Endothelial cell of umbilical vein (primary cell): ENCODE results near the gene PRRC2B. TPM values are rescaled to one million over a fixed set of nuclear protein-coding genes. Genes with fewer than 3 reads are reported as not detected.

ENCODE experiments used
- BruUV-seq: library from RNA; stranded (reverse); fragments of 400-500 nt; replicated peaks from 2 replicates; lab custom pipeline; 2021; lab: Mats Ljungman, UMichigan
- CTCF ChIA-PET: fragments of 300-600, 350-600 bp; sonication (Branson Sonifier 250); formaldehyde crosslinking; loops from one replicate; lab custom pipeline; 2021; ENCODE audit warnings: antibody characterized with exemption, inconsistent platforms; lab: Charles Lee
- POLR2A ChIA-PET: fragments of 300-600, 350-600 bp; sonication (Branson Sonifier 250); formaldehyde crosslinking; loops from one replicate; lab custom pipeline; 2021; ENCODE audit warnings: antibody characterized with exemption, inconsistent platforms; lab: Charles Lee
- DNase-seq: peaks from one replicate; pipeline ENCODE4 v3.0.0-alpha.2; 2011; ENCODE audit warnings: low read depth, low spot score
- FAIRE-seq: peaks from 2 replicates; lab custom pipeline; 2011; peaks lifted over from hg19 to GRCh38; lab: Jason Lieb, UNC
- H2AFZ ChIP-seq: 2 replicates; pipeline ENCODE4 v1.6.0; 2012; ENCODE audit warnings: low read depth, low read length, control low read depth, inconsistent platforms
- H3K27ac ChIP-seq: 2 replicates; pipeline ENCODE4 v1.5.1; 2011; ENCODE audit warnings: low read depth, mild to moderate bottlenecking, control low read depth, low read length, moderate library complexity; ENCODE audit not compliant: insufficient read depth
- H3K27me3 ChIP-seq, 2 experiments: 2 replicates each; pipeline versions ENCODE4 v1.6.0 to v1.6.1; 2011; ENCODE audit warnings: low read length in 2 of 2, mixed read lengths in 1 of 2; ENCODE audit not compliant: control insufficient read depth in 2 of 2, insufficient read depth in 2 of 2
- H3K36me3 ChIP-seq, 2 experiments: 2 replicates in 1 of 2; 3 replicates in 1 of 2; pipeline ENCODE4 v1.5.1; 2011; ENCODE audit warnings: low read length in 2 of 2, mild to moderate bottlenecking in 1 of 2, moderate library complexity in 1 of 2; ENCODE audit not compliant: control insufficient read depth in 2 of 2, insufficient read depth in 2 of 2; ENCODE audit errors: extremely low read depth in 1 of 2
- H3K4me1 ChIP-seq: 3 replicates; pipeline ENCODE4 v1.5.1; 2011; ENCODE audit warnings: mild to moderate bottlenecking, low read length; ENCODE audit not compliant: control insufficient read depth, insufficient read depth; ENCODE audit errors: extremely low read depth
- H3K4me2 ChIP-seq: 2 replicates; pipeline ENCODE4 v1.6.1; 2011; ENCODE audit warnings: low read length, control low read depth, mixed read lengths; ENCODE audit not compliant: insufficient read depth
- H3K4me3 ChIP-seq, 3 experiments: fragments of 200-600 bp in 1 of 3; sonication (generic), shearing (Covaris generic) in 1 of 3; replicated peaks in 1 of 3; 2 replicates each; pipeline ENCODE4 v1.5.1; 2011 to 2016; ENCODE audit warnings: control low read depth in 3 of 3, low read length in 3 of 3, mild to moderate bottlenecking in 2 of 3, inconsistent platforms in 1 of 3, low read depth in 1 of 3, moderate library complexity in 1 of 3; ENCODE audit not compliant: insufficient read depth in 1 of 3
- H3K79me2 ChIP-seq: 2 replicates; pipeline ENCODE4 v1.6.0; 2012; ENCODE audit warnings: low read length, inconsistent platforms; ENCODE audit not compliant: control insufficient read depth, insufficient read depth
- H3K9ac ChIP-seq: replicated peaks from 2 replicates; pipeline ENCODE3; 2011; ENCODE audit warnings: low read length, control low read depth; ENCODE audit not compliant: insufficient read depth; ENCODE audit errors: extremely low read depth
- H3K9me1 ChIP-seq: replicated peaks from 3 replicates; pipeline ENCODE4 v1.6.0; 2011; ENCODE audit warnings: mild to moderate bottlenecking, low read length; ENCODE audit not compliant: control insufficient read depth, insufficient read depth; ENCODE audit errors: extremely low read depth
- H3K9me3 ChIP-seq: replicated peaks from 2 replicates; pipeline ENCODE4 v1.5.1; 2012; ENCODE audit warnings: low read length, inconsistent platforms; ENCODE audit not compliant: control insufficient read depth, insufficient read depth
- H4K20me1 ChIP-seq: replicated peaks from 2 replicates; pipeline ENCODE3; 2011; ENCODE audit warnings: mild to moderate bottlenecking, low read length; ENCODE audit not compliant: control insufficient read depth, insufficient read depth; ENCODE audit errors: extremely low read depth
- CTCF ChIP-seq, 2 donors: IDR thresholded peaks; 1 replicate in 1 of 2; 2 replicates in 1 of 2; pipeline ENCODE4 v1.5.1; 2011; ENCODE audit warnings: low read length in 2 of 2, mild to moderate bottlenecking in 2 of 2, moderate library complexity in 2 of 2, control low read depth in 1 of 2, inconsistent platforms in 1 of 2, low read depth in 1 of 2; ENCODE audit not compliant: insufficient read depth in 1 of 2; ENCODE audit errors: extremely low read depth in 1 of 2
- EZH2 ChIP-seq: IDR thresholded peaks from 2 replicates; pipeline ENCODE4 v1.6.1; 2012; ENCODE audit warnings: borderline replicate concordance, low read depth, mild to moderate bottlenecking, moderate library complexity, low read length, inconsistent platforms; ENCODE audit not compliant: severe bottlenecking
- FOS ChIP-seq: IDR thresholded peaks from 2 replicates; pipeline ENCODE4 v1.6.1; 2011; ENCODE audit warnings: mild to moderate bottlenecking, low read length, moderate library complexity, borderline replicate concordance; ENCODE audit not compliant: insufficient read depth
- GATA2 ChIP-seq: IDR thresholded peaks from 2 replicates; pipeline ENCODE4 v1.7.0; 2011; ENCODE audit warnings: low read depth, mild to moderate bottlenecking, moderate library complexity, mixed read lengths, low read length; ENCODE audit not compliant: insufficient read length, insufficient read depth
- JUN ChIP-seq: IDR thresholded peaks from 2 replicates; pipeline ENCODE4 v1.6.1; 2011; ENCODE audit warnings: borderline replicate concordance, low read depth; ENCODE audit not compliant: insufficient read length, insufficient read depth
- MAX ChIP-seq: IDR thresholded peaks from 2 replicates; pipeline ENCODE4 v1.6.1; 2011; ENCODE audit not compliant: insufficient read depth, insufficient read length
- MYC ChIP-seq: IDR thresholded peaks from one replicate; pipeline ENCODE4 v1.6.1; 2011; ENCODE audit warnings: mild to moderate bottlenecking, low read depth, low read length
- POLR2A ChIP-seq: IDR thresholded peaks from 2 replicates; pipeline ENCODE4 v1.6.1; 2012; ENCODE audit warnings: low read depth, mild to moderate bottlenecking, control low read depth, low read length
- POLR2AphosphoS5 ChIP-seq: IDR thresholded peaks from 2 replicates; pipeline ENCODE4 v1.6.1; 2012; ENCODE audit warnings: low read depth, mild to moderate bottlenecking, control low read depth, low read length, moderate library complexity; ENCODE audit not compliant: insufficient read depth
- dilution Hi-C: fragments of 300-500 bp; cut with MboI; formaldehyde crosslinking; loops from one replicate; pipeline ENCODE4 v1.15.0; 2019; ENCODE audit warnings: low sequenced_read_pairs; ENCODE audit not compliant: extremely low pct_ligation_motif_present
- intact Hi-C: fragments of 100-400 bp; cut with micrococcal nuclease; formaldehyde crosslinking; loops from one replicate; pipeline ENCODE4 v1.10.0; 2022
- polyA plus RNA-seq, 4 experiments: library from polyadenylated mRNA; depleted of rRNA in 3 of 4; stranded (reverse) in 3 of 4; unstranded in 1 of 4; fragments of >200 nt; gene quantifications; 2 replicates each; pipeline versions ENCODE4 v1.2.1 to v1.2.3, GENCODE V29; 2011 to 2012; ENCODE audit warnings: missing spikeins in 1 of 4
- total RNA-seq: library from RNA; stranded (reverse); gene quantifications from 2 replicates; pipeline ENCODE4 v1.2.3, GENCODE V29; 2021

The PRRC2B gene
- total and polyA plus RNA-seq, 2 donors (not counting 3 experiments of a cell fraction or from before 2014, with no cell fraction given), result 35.6 to 256 TPM

GRCh38 chr9:131518553-131518952 is 124.7 kb downstream of the PRRC2B start:
- H2AFZ ChIP-seq, result no peak overlapping the region
- no peaks in the 10 kb centered on the region for H3K4me1 ChIP-seq
- no peak for TF ChIP-seq JUN
- no peak for TF ChIP-seq FOS
- TF ChIP-seq POLR2A, result no peak
- TF ChIP-seq MYC, result no peak
- no peak for TF ChIP-seq EZH2
- TF ChIP-seq CTCF (IDR thresholded peaks at IDR 0.05; ENCODE audit: extremely low read depth in 1 of 2, insufficient read depth in 1 of 2, low read depth in 1 of 2, low read length in 2 of 2), result no peak
- TF ChIP-seq MAX, result no peak
- no peak for TF ChIP-seq GATA2
- no peak for TF ChIP-seq POLR2AphosphoS5
- H3K27me3 ChIP-seq, result no peaks in the 10 kb centered on the region
- intact Hi-C loops (no loop called here), dilution Hi-C loops (no loop called here)
- POLR2A ChIA-PET, result no interaction called here
- H3K9ac ChIP-seq, result no peak overlapping the region
- H3K9me3 ChIP-seq, result no peaks in the 10 kb centered on the region
- no TSS peak for BruUV-seq
- no peaks in the 10 kb centered on the region for H3K79me2 ChIP-seq
- no peaks in the 10 kb centered on the region for H3K9me1 ChIP-seq
- no peak overlapping the region for H3K4me3 ChIP-seq
- DNase-seq (no peak), FAIRE-seq (no peak)
- H3K36me3 ChIP-seq, result peaks cover 21 to 60% of the 10 kb centered on the region in 2 experiments
- H3K27ac ChIP-seq, result no peak overlapping the region
- no peaks in the 10 kb centered on the region for H4K20me1 ChIP-seq
- no peak overlapping the region for H3K4me2 ChIP-seq
- CTCF ChIA-PET, result interaction anchor here (1.7 kb wide), 1 partner anchor 169 kb away, joined by 4 read pairs; no protein-coding TSS in a partner anchor
